NT2/D1 (cell line): ENCODE data around the gene SLC27A4.

ENCODE experiments used
- DNase-seq: peaks from one replicate; pipeline ENCODE4 v3.0.0-alpha.2; 2011; ENCODE audit warnings: low read depth, low spot score
- H3K27me3 ChIP-seq: 2 replicates; pipeline ENCODE4 v1.6.0; 2011; ENCODE audit warnings: mild to moderate bottlenecking; ENCODE audit not compliant: insufficient read length, insufficient read depth
- H3K36me3 ChIP-seq: 2 replicates; pipeline ENCODE4 v1.6.1; 2011; ENCODE audit warnings: mild to moderate bottlenecking, low read length, mixed read lengths; ENCODE audit not compliant: insufficient read depth, insufficient read length
- H3K4me1 ChIP-seq: 2 replicates; pipeline ENCODE4 v1.5.1; 2011; ENCODE audit not compliant: insufficient read depth, insufficient read length
- H3K4me3 ChIP-seq: 2 replicates; pipeline ENCODE4 v1.5.1; 2011; ENCODE audit warnings: low read depth; ENCODE audit not compliant: insufficient read length
- H3K9ac ChIP-seq: 2 replicates; pipeline ENCODE4 v1.6.0; 2011; ENCODE audit warnings: low read depth; ENCODE audit not compliant: insufficient read length
- H3K9me3 ChIP-seq: 2 replicates; pipeline ENCODE4 v1.5.1; 2011; ENCODE audit warnings: mild to moderate bottlenecking, low read length; ENCODE audit not compliant: insufficient read depth
- SUZ12 ChIP-seq: IDR thresholded peaks from 2 replicates; pipeline ENCODE4 v1.6.1; 2011; ENCODE audit not compliant: insufficient read length, insufficient read depth; ENCODE audit errors: extremely low read depth
- YY1 ChIP-seq: IDR thresholded peaks from 2 replicates; pipeline ENCODE4 v1.6.1; 2011; ENCODE audit not compliant: insufficient read length, insufficient read depth
- ZNF274 ChIP-seq: IDR thresholded peaks from 2 replicates; pipeline ENCODE4 v1.6.1; 2011; ENCODE audit warnings: mild to moderate bottlenecking, low read depth, low read length

The SLC27A4 gene

DNA sequence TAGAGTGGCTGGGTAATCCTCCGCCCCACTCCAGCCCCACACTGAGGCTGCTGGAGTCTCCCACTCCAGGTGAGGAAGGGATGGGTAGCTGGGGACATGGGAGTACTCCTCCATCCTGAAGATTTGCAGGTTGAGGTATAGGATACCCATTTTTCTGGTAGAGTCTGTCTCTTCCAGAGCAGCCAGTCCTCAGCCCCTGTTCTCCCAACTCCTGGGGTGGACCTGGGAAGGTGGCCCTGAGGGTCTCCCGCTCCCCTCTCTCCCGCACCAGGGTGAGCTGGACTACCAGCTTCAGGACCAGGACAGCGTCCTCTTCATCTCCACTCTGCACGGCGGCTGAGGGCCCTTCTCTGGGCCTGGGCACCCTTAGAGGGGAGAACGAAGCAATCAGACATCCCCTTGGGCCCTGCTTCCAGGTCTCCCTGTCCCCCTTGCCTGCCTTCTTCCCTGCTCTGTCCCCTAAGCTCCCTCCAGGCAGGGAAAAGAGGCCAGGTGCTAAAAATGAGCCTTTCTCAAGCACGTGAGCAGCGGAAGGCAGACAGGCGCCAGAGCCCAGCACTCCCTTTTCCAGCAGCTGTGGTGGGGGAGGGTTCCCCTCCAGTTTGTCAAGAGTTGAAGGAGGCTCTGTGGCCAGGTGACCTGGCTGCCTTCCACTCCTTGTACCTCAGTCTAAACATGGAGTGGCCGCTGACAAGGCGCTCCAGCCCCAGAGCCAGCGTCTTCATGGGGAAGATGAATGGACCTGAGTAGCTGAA lies 49.2 kb downstream of the SLC27A4 start:
- H3K9ac ChIP-seq: no peak overlapping the region
- DNase-seq: no peak
- peaks cover 98% of the 10 kb centered on the region for H3K27me3 ChIP-seq
- peaks cover 68% of the 10 kb centered on the region for H3K36me3 ChIP-seq
- TF ChIP-seq ZNF274: no peak
- no peak for TF ChIP-seq SUZ12
- TF ChIP-seq YY1: no peak
- no peak overlapping the region for H3K4me3 ChIP-seq
- H3K4me1 ChIP-seq: peaks cover 32% of the 10 kb centered on the region
- no peaks in the 10 kb centered on the region for H3K9me3 ChIP-seq

DNA sequence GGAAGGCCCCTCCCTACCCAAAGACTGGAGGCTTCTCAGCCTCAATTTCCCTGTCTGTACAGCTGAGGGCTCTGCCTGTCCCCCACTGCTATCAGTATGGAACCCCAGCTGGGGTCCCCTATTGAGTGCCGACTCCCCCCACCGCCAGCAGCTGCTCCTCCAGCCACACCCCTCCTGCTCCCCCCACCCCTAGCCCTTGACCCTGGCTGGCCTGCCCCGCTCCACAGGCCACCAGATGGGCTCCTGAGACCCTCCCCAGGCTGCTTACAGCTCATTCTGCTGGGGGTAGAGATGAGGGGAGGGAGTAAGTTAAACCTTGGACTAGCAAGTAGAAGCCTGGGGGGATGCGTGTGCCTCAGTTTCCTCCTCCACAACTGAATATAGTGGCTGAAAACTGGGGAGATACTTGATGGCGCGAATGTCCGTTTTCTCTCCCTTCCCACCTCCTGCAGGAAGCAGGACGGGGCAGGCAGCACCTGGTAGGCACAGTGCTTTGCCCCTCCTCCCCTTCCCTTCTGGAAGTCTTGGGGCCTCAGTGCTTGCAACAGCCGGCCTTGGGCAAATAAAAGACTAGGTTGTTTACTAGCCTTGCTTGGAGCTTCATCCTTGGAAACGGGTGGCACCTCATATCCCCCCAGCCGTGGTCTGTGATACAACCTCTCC lies 50.0 kb downstream of the SLC27A4 start:
- peaks cover 26% of the 10 kb centered on the region for H3K4me1 ChIP-seq
- no peaks in the 10 kb centered on the region for H3K9me3 ChIP-seq
- peaks cover 98% of the 10 kb centered on the region for H3K27me3 ChIP-seq
- TF ChIP-seq SUZ12 (no peak), ZNF274 (no peak), YY1 (no peak)
- H3K9ac ChIP-seq: no peak overlapping the region
- no peak for DNase-seq
- H3K36me3 ChIP-seq: peaks cover 62% of the 10 kb centered on the region
- no peak overlapping the region for H3K4me3 ChIP-seq

GRCh38 chr9:128390813-128391711 lies 50.7 kb downstream of the SLC27A4 start:
- Histone ChIP-seq H3K27me3 (peaks cover 98% of the 10 kb centered on the region), H3K36me3 (peaks cover 55% of the 10 kb centered on the region), H3K9ac (no peak overlapping the region), H3K4me1 (peaks cover 20% of the 10 kb centered on the region), H3K4me3 (no peak overlapping the region), H3K9me3 (no peaks in the 10 kb centered on the region)
- no peak for TF ChIP-seq ZNF274
- TF ChIP-seq YY1: no peak
- TF ChIP-seq SUZ12: no peak
- no peak for DNase-seq

GRCh38 chr9:128391956-128392301 lies 51.6 kb downstream of the SLC27A4 start:
- DNase-seq: no peak
- Histone ChIP-seq H3K27me3 (peaks cover 97% of the 10 kb centered on the region), H3K9ac (peak overlapping the region; percentile 88), H3K36me3 (peaks cover 46% of the 10 kb centered on the region), H3K9me3 (no peaks in the 10 kb centered on the region), H3K4me1 (peaks cover 20% of the 10 kb centered on the region), H3K4me3 (peak overlapping the region; percentile 49)
- no peak for TF ChIP-seq YY1
- no peak for TF ChIP-seq SUZ12
- no peak for TF ChIP-seq ZNF274

- Histone ChIP-seq H3K9me3 (no peaks in the 10 kb centered on the region), H3K4me3 (peak overlapping the region; percentile 49), H3K36me3 (peaks cover 40% of the 10 kb centered on the region), H3K27me3 (peaks cover 97% of the 10 kb centered on the region), H3K4me1 (peaks cover 24% of the 10 kb centered on the region), H3K9ac (peak overlapping the region; percentile 88)
- TF ChIP-seq SUZ12: peak; percentile 99
- no peak for TF ChIP-seq ZNF274
- DNase-seq: no peak
Measured at GRCh38 chr9:128392302-128393144, 52.2 kb downstream of the SLC27A4 start.

GRCh38 chr9:128393145-128393775 lies 52.9 kb downstream of the SLC27A4 start:
- Histone ChIP-seq H3K36me3 (peaks cover 33% of the 10 kb centered on the region), H3K27me3 (peaks cover 97% of the 10 kb centered on the region), H3K4me1 (peaks cover 25% of the 10 kb centered on the region), H3K9me3 (no peaks in the 10 kb centered on the region), H3K9ac (peak overlapping the region; percentile 88), H3K4me3 (peak overlapping the region; percentile 49)
- TF ChIP-seq ZNF274 (no peak), YY1 (no peak), SUZ12 (no peak)
- DNase-seq: no peak
